ENCODE data around the gene GRID1. TPM values are rescaled to one million over a fixed set of nuclear protein-coding genes. Genes with fewer than 3 reads are reported as not detected.

GRID1 gene
- total RNA-seq, 1 donor from 2014 or later: 7.1 TPM

DNA sequence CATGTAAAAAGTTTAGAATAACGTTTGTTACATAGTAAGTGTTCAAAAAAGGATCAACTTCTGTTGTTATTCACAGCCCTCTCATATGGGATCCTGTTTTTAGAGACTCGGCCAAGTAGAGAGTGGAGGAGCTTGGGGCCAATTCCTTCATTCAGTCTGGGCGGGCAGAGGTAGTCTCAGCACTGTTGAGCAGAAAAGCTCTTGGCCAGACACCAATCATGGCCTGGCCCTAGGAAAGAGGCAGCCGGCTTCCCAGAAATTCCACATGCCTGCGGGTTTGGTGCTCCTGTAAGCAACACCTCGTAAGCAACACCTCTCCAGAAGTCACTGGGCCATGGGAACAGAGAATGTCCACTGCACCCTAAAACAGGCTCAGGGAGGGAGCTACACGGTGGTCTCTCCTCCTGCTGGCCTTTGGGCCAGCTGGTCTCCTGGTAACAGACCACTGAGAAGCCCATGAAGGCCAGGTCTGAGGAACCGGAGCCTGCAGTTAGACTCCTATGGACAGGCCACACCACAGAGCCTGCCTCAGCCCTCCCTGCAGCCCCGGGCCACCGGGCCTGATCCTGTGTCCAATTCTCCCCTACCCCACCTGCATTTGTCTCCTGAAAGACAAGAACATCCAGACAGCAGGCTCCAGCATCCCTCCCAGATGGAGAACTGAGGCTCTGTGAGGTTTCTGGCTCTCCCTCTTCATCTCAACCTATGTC, 149.1 kb downstream of the GRID1 start:
- Histone ChIP-seq H3K36me3 (no peaks in the 10 kb centered on the region), H3K27ac (no peak overlapping the region), H3K9me3 (no peaks in the 10 kb centered on the region), H3K4me1 (no peaks in the 10 kb centered on the region), H3K4me3 (no peak overlapping the region), H3K27me3 (no peaks in the 10 kb centered on the region)
- TF ChIP-seq POLR2AphosphoS5 (IDR thresholded peaks at IDR 0.05; ENCODE audit: insufficient read depth in 1 of 2, low read depth in 1 of 2) (no peak), CTCF (IDR thresholded peaks at IDR 0.05) (no peak), POLR2A (IDR thresholded peaks at IDR 0.05) (no peak)
- DNase-seq (ENCODE audit: extremely low spot score in 2 of 2): no peak
- intact Hi-C loops (cut with DNase I): no loop called here

GRCh38 chr10:86216886-86217285, 149.7 kb downstream of the GRID1 start:
- Histone ChIP-seq H3K27ac (no peak overlapping the region), H3K27me3 (no peaks in the 10 kb centered on the region), H3K36me3 (no peaks in the 10 kb centered on the region), H3K4me1 (no peaks in the 10 kb centered on the region), H3K9me3 (no peaks in the 10 kb centered on the region), H3K4me3 (no peak overlapping the region)
- no peak for DNase-seq (ENCODE audit: extremely low spot score in 2 of 2)
- no peak for TF ChIP-seq POLR2A (IDR thresholded peaks at IDR 0.05)
- no peak for TF ChIP-seq POLR2AphosphoS5 (IDR thresholded peaks at IDR 0.05; ENCODE audit: insufficient read depth in 1 of 2, low read depth in 1 of 2)
- intact Hi-C loops (cut with DNase I): no loop called here

GRCh38 chr10:86215712-86216111, 150.9 kb downstream of the GRID1 start:
- Histone ChIP-seq H3K9me3 (no peaks in the 10 kb centered on the region), H3K4me3 (no peak overlapping the region), H3K36me3 (no peaks in the 10 kb centered on the region), H3K27me3 (no peaks in the 10 kb centered on the region), H3K4me1 (no peaks in the 10 kb centered on the region), H3K27ac (no peak overlapping the region)
- TF ChIP-seq POLR2A (IDR thresholded peaks at IDR 0.05) (no peak), CTCF (IDR thresholded peaks at IDR 0.05) (no peak), POLR2AphosphoS5 (IDR thresholded peaks at IDR 0.05; ENCODE audit: insufficient read depth in 1 of 2, low read depth in 1 of 2) (no peak)
- no peak for DNase-seq (ENCODE audit: extremely low spot score in 2 of 2)
- intact Hi-C loops (cut with DNase I): no loop called here

GRCh38 chr10:86215046-86215445, 151.5 kb downstream of the GRID1 start:
- no peaks in the 10 kb centered on the region for H3K36me3 ChIP-seq
- H3K4me3 ChIP-seq: no peak overlapping the region
- no peak overlapping the region for H3K27ac ChIP-seq
- H3K27me3 ChIP-seq: no peaks in the 10 kb centered on the region
- no peak for TF ChIP-seq POLR2AphosphoS5 (IDR thresholded peaks at IDR 0.05; ENCODE audit: insufficient read depth in 1 of 2, low read depth in 1 of 2)
- no peak for TF ChIP-seq POLR2A (IDR thresholded peaks at IDR 0.05)
- TF ChIP-seq CTCF (IDR thresholded peaks at IDR 0.05): no peak
- no peak for DNase-seq (ENCODE audit: extremely low spot score in 2 of 2)
- H3K4me1 ChIP-seq: no peaks in the 10 kb centered on the region
- intact Hi-C loops (cut with DNase I): no loop called here
- H3K9me3 ChIP-seq: no peaks in the 10 kb centered on the region

GRCh38 chr10:86213148-86213547, 153.4 kb downstream of the GRID1 start:
- Histone ChIP-seq H3K9me3 (no peaks in the 10 kb centered on the region), H3K4me3 (no peak overlapping the region), H3K36me3 (no peaks in the 10 kb centered on the region), H3K27me3 (no peaks in the 10 kb centered on the region), H3K27ac (no peak overlapping the region), H3K4me1 (no peaks in the 10 kb centered on the region)
- no peak for TF ChIP-seq POLR2A (IDR thresholded peaks at IDR 0.05)
- no peak for DNase-seq (ENCODE audit: extremely low spot score in 2 of 2)
- intact Hi-C loops (cut with DNase I): no loop called here

DNA sequence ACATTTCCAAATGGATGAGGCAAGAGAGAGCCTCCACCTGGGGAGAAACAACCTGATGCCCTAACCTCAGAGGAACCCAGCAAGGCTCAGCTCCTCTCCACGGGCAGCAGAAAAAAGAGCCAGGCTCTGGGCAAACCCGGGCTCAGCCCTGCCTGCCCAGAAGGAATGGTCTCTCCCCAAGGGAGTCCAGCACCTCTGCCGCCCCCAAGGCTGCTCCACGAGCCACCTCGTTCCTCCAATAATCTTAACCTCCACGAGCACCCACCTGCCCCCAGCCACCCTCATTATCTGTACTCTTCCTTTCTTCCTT, 154.2 kb downstream of the GRID1 start:
- no peak overlapping the region for H3K27ac ChIP-seq
- H3K4me1 ChIP-seq: no peaks in the 10 kb centered on the region
- H3K27me3 ChIP-seq: no peaks in the 10 kb centered on the region
- no peak for TF ChIP-seq POLR2A (IDR thresholded peaks at IDR 0.05)
- TF ChIP-seq CTCF (IDR thresholded peaks at IDR 0.05): no peak
- no peak for TF ChIP-seq POLR2AphosphoS5 (IDR thresholded peaks at IDR 0.05; ENCODE audit: insufficient read depth in 1 of 2, low read depth in 1 of 2)
- H3K4me3 ChIP-seq: no peak overlapping the region
- no peak for DNase-seq (ENCODE audit: extremely low spot score in 2 of 2)
- H3K36me3 ChIP-seq: no peaks in the 10 kb centered on the region
- no peaks in the 10 kb centered on the region for H3K9me3 ChIP-seq
- intact Hi-C loops (cut with DNase I): no loop called here
